B cell (primary cell): Measurements from ENCODE around the gene TM7SF3. TPM values are rescaled to one million over a fixed set of nuclear protein-coding genes. Genes with fewer than 3 reads are reported as not detected.

Experiments used
- ATAC-seq: fragments of 200-7000 bp; cut with Tn5 transposase; one replicate; pipeline ENCODE4 v1.10.0; 2021; ENCODE audit warnings: low read depth, mild to moderate bottlenecking, moderate number of reproducible peaks, moderate library complexity
- CTCF ChIA-PET: fragments of 350-600 bp; sonication (Branson Sonifier 250); formaldehyde crosslinking; loops from one replicate; lab custom pipeline; 2021; ENCODE audit warnings: antibody characterized with exemption, inconsistent platforms; lab: Charles Lee
- POLR2A ChIA-PET: fragments of 350-600 bp; sonication (Branson Sonifier 250); formaldehyde crosslinking; loops from one replicate; lab custom pipeline; 2021; ENCODE audit warnings: antibody characterized with exemption; lab: Charles Lee
- DNase-seq: peaks from one replicate; pipeline ENCODE4 v3.0.0; 2013
- H2AFZ ChIP-seq: 2 replicates; pipeline ENCODE4 v1.6.1; 2012; ENCODE audit warnings: mild to moderate bottlenecking, low read depth, low read length; ENCODE audit not compliant: insufficient read depth, poor library complexity, severe bottlenecking
- H3K27ac ChIP-seq, 2 donors: 1 replicate in 1 of 2; 2 replicates in 1 of 2; pipeline ENCODE4 v1.5.1; 2012 to 2013; ENCODE audit warnings: low read length in 2 of 2, mild to moderate bottlenecking in 2 of 2, moderate library complexity in 1 of 2
- H3K27me3 ChIP-seq, 4 experiments: fragments of 200-600 bp in 1 of 4; sonication (generic) in 1 of 4; replicated peaks in 1 of 4; 1 replicate in 2 of 4; 2 replicates in 2 of 4; pipeline versions ENCODE4 v1.6.1 to v1.7.0; 2013 to 2016; ENCODE audit warnings: low read length in 3 of 4, mild to moderate bottlenecking in 2 of 4, mixed read lengths in 1 of 4, moderate library complexity in 1 of 4; ENCODE audit not compliant: insufficient read depth in 4 of 4, control insufficient read depth in 3 of 4; ENCODE audit errors: control extremely low read depth in 1 of 4
- H3K36me3 ChIP-seq, 2 experiments: replicated peaks in 1 of 2; 1 replicate in 1 of 2; 2 replicates in 1 of 2; pipeline versions ENCODE4 v1.6.1 to v1.7.1; 2013; ENCODE audit warnings: low read length in 1 of 2; ENCODE audit not compliant: insufficient read depth in 2 of 2, control insufficient read depth in 1 of 2; ENCODE audit errors: control extremely low read depth in 1 of 2, extremely low read depth in 1 of 2
- H3K4me1 ChIP-seq, 2 donors: fragments of 200-600 bp in 1 of 2; sonication (generic) in 1 of 2; 1 replicate in 1 of 2; 2 replicates in 1 of 2; pipeline versions ENCODE4 v1.5.1 to v1.6.1; 2013 to 2017; ENCODE audit warnings: low read length in 2 of 2; ENCODE audit not compliant: control insufficient read depth in 2 of 2, insufficient read depth in 2 of 2
- H3K4me2 ChIP-seq: replicated peaks from 2 replicates; pipeline ENCODE3; 2012; ENCODE audit warnings: mild to moderate bottlenecking, low read depth, low read length; ENCODE audit not compliant: poor library complexity, severe bottlenecking
- H3K4me3 ChIP-seq, 5 experiments: fragments of 200-600 bp in 1 of 5; sonication (generic) in 1 of 5; 1 replicate in 3 of 5; 2 replicates in 2 of 5; pipeline versions ENCODE4 v1.5.1 to v1.7.0; 2011 to 2016; ENCODE audit warnings: low read length in 4 of 5, mild to moderate bottlenecking in 4 of 5, low read depth in 2 of 5, control low read depth in 1 of 5, moderate library complexity in 1 of 5; ENCODE audit not compliant: insufficient read depth in 1 of 5; ENCODE audit errors: control extremely low read depth in 1 of 5, extremely low read depth in 1 of 5
- H3K79me2 ChIP-seq: fragments of 200-600 bp; sonication (generic); one replicate; pipeline ENCODE4 v1.6.0; 2016; ENCODE audit warnings: low read length; ENCODE audit not compliant: control insufficient read depth, insufficient read depth
- H3K9ac ChIP-seq: fragments of 200-600 bp; sonication (generic); 2 replicates; pipeline ENCODE4 v1.6.1; 2017; ENCODE audit warnings: mild to moderate bottlenecking, low read length, moderate library complexity
- H3K9me3 ChIP-seq, 3 donors: one replicate each; pipeline versions ENCODE4 v1.6.1 to v1.7.1; 2013; ENCODE audit warnings: low read length in 2 of 3; ENCODE audit not compliant: control insufficient read depth in 2 of 3, insufficient read depth in 1 of 3; ENCODE audit errors: control extremely low read depth in 1 of 3
- H4K20me1 ChIP-seq: 2 replicates; pipeline ENCODE4 v1.6.0; 2012; ENCODE audit warnings: mild to moderate bottlenecking, low read length; ENCODE audit not compliant: insufficient read depth, control insufficient read depth, poor library complexity, severe bottlenecking
- H3K27ac Mint-ChIP-seq: one replicate; pipeline ENCODE4 v1.8.0; 2021; ENCODE audit warnings: mixed read lengths
- H3K27me3 Mint-ChIP-seq: one replicate; pipeline ENCODE4 v1.8.0; 2021; ENCODE audit warnings: mixed read lengths
- H3K4me1 Mint-ChIP-seq: one replicate; pipeline ENCODE4 v1.8.0; 2021; ENCODE audit warnings: mixed read lengths
- H3K4me3 Mint-ChIP-seq: one replicate; pipeline ENCODE4 v1.8.0; 2021; ENCODE audit warnings: mixed read lengths
- H3K9me3 Mint-ChIP-seq: one replicate; pipeline ENCODE4 v1.8.0; 2022; ENCODE audit warnings: mixed read lengths; ENCODE audit not compliant: insufficient read depth
- EZH2 ChIP-seq: IDR thresholded peaks from 2 replicates; pipeline ENCODE4 v1.6.1; 2012; ENCODE audit warnings: borderline replicate concordance, low read depth, mild to moderate bottlenecking, moderate library complexity, low read length; ENCODE audit not compliant: insufficient read depth, poor library complexity, severe bottlenecking
- WGBS: methylation state at CpG from one replicate; pipeline ENCODE4 v1.1.5; 2013; ENCODE audit warnings: missing lambda C conversion rate; ENCODE audit not compliant: insufficient coverage; 5-methylcytosine and 5-hydroxymethylcytosine counted together
- intact Hi-C: fragments of 100-400 bp; cut with micrococcal nuclease; formaldehyde crosslinking; loops from one replicate; pipeline ENCODE4 v1.10.0; 2022
- polyA plus RNA-seq: library from polyadenylated mRNA; depleted of rRNA; stranded (reverse); fragments of >200 nt; gene quantifications from 2 replicates; pipeline ENCODE4 v1.2.3, GENCODE V29; 2012
- total RNA-seq, 2 donors: library from RNA; stranded (reverse); fragments of 120-200 nt in 1 of 2; gene quantifications; 1 replicate in 1 of 2; 2 replicates in 1 of 2; pipeline versions ENCODE4 v1.2.3 to v1.2.4, GENCODE V29; 2013 to 2022
- TF ChIP-seq, protein P1 (sequence below): fragments of 200-600 bp; IDR thresholded peaks from one replicate; pipeline ENCODE4 v1.8.0; 2022; ENCODE audit warnings: antibody characterized with exemption, mild to moderate bottlenecking

The TM7SF3 gene
- total and polyA plus RNA-seq, 2 donors (not counting 1 experiment from before 2014, with no cell fraction given) = 24.5 to 33.5 TPM

DNA sequence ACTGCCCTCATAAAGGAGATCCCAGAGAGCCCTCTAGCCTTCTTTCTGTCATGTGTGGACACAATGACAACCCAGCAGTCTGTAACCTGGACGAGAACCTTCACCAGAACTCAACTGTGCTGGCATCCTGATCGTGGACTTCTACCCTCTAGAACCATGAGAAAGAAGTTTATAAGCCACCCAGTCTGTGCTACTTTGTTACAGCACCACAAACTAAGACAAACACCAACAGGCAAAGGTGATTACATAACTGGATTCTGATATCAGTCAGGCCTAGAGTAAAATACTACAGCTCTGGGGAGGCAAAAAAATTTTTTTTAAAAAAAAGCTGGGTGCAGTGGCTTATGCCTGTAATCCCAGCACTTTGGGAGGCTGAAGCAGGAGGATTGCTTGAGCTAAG lies 18.5 kb downstream of the TM7SF3 start:
- 100% methylated on average over 1 of the region's 2 CpGs for WGBS
- TF ChIP-seq, protein P1, sequence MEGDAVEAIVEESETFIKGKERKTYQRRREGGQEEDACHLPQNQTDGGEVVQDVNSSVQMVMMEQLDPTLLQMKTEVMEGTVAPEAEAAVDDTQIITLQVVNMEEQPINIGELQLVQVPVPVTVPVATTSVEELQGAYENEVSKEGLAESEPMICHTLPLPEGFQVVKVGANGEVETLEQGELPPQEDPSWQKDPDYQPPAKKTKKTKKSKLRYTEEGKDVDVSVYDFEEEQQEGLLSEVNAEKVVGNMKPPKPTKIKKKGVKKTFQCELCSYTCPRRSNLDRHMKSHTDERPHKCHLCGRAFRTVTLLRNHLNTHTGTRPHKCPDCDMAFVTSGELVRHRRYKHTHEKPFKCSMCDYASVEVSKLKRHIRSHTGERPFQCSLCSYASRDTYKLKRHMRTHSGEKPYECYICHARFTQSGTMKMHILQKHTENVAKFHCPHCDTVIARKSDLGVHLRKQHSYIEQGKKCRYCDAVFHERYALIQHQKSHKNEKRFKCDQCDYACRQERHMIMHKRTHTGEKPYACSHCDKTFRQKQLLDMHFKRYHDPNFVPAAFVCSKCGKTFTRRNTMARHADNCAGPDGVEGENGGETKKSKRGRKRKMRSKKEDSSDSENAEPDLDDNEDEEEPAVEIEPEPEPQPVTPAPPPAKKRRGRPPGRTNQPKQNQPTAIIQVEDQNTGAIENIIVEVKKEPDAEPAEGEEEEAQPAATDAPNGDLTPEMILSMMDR = no peak
- TF ChIP-seq EZH2 = no peak
- Mint-ChIP-seq H3K27ac (no peak overlapping the region), H3K4me3 (no peak overlapping the region), H3K27me3 (no peaks in the 10 kb centered on the region), H3K4me1 (peaks cover 18% of the 10 kb centered on the region), H3K9me3 (no peaks in the 10 kb centered on the region)
- H3K9ac ChIP-seq = no peak overlapping the region
- H3K79me2 ChIP-seq = peaks cover 16% of the 10 kb centered on the region
- no peak overlapping the region for H3K4me3 ChIP-seq
- intact Hi-C loops = no loop called here
- ATAC-seq (no peak), DNase-seq (no peak)
- peaks cover 0 to 10% of the 10 kb centered on the region in 2 donors for H3K4me1 ChIP-seq
- peaks cover 1 to 47% of the 10 kb centered on the region in 2 experiments for H3K36me3 ChIP-seq
- ChIA-PET POLR2A (no interaction called here), CTCF (interaction anchor here (1.0 kb wide), 1 partner anchor 37 kb away, joined by 3 read pairs; no protein-coding TSS in a partner anchor)
- H4K20me1 ChIP-seq = no peaks in the 10 kb centered on the region
- no peak overlapping the region for H3K4me2 ChIP-seq
- no peak overlapping the region for H2AFZ ChIP-seq
- H3K27me3 ChIP-seq = no peaks in the 10 kb centered on the region
- H3K27ac ChIP-seq = no peak overlapping the region
- peaks cover 0 to 5% (median 0%) of the 10 kb centered on the region in 3 donors for H3K9me3 ChIP-seq

DNA sequence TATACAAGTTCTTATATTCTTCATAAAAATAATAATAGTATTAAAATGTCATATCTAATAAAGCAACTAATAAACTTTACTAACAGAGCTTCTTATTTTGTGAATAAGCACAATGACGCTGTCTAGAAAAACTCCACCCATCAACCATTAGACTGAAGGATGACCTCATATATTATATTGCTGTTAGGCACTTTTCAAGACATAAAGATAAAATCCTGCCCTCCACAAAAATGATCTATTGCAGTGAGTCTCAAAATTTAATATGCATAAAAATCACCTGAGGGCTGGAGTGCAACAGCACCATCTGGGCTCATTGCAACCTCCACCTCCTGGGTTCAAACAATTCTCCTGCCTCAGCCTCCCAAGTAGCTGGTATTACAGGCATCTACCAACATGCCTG lies 20.1 kb downstream of the TM7SF3 start:
- H4K20me1 ChIP-seq = no peaks in the 10 kb centered on the region
- Mint-ChIP-seq H3K9me3 (no peaks in the 10 kb centered on the region), H3K27me3 (no peaks in the 10 kb centered on the region), H3K4me1 (peaks cover 16% of the 10 kb centered on the region), H3K4me3 (no peak overlapping the region), H3K27ac (no peak overlapping the region)
- TF ChIP-seq, protein P1 = no peak
- no peak for TF ChIP-seq EZH2
- H3K9ac ChIP-seq = no peak overlapping the region
- peaks cover 0 to 52% of the 10 kb centered on the region in 2 experiments for H3K36me3 ChIP-seq
- no CpG with 5 or more reads among the region's 1 CpG for WGBS
- H3K4me1 ChIP-seq = peaks cover 0 to 10% of the 10 kb centered on the region in 2 donors
- DNase-seq = no peak
- CTCF ChIA-PET = interaction anchor here (0.8 kb wide), 1 partner anchor 21 kb away, joined by 3 read pairs; no protein-coding TSS in a partner anchor
- no peaks in the 10 kb centered on the region for H3K27me3 ChIP-seq
- H3K9me3 ChIP-seq = peaks cover 0 to 5% (median 0%) of the 10 kb centered on the region in 3 donors
- H3K4me3 ChIP-seq = no peak overlapping the region
- H3K4me2 ChIP-seq = no peak overlapping the region
- POLR2A ChIA-PET = no interaction called here
- intact Hi-C loops = no loop called here
- ATAC-seq = no peak
- no peak overlapping the region for H2AFZ ChIP-seq
- H3K27ac ChIP-seq = no peak overlapping the region
- peaks cover 8% of the 10 kb centered on the region for H3K79me2 ChIP-seq
